ENCODE results near the gene ZG16B. TPM values are rescaled to one million over a fixed set of nuclear protein-coding genes. Genes with fewer than 3 reads are reported as not detected.

ZG16B gene
- total and polyA plus RNA-seq, 2 donors (not counting 1 experiment from before 2014, with no cell fraction given) = not detected

GRCh38 chr16:2858245-2859025, 28.3 kb downstream of the ZG16B start:
- DNase-seq (no peak), ATAC-seq (ENCODE audit: low read depth) (no peak)
- CTCF ChIA-PET = no interaction called here
- Histone ChIP-seq H3K36me3 (replicated peaks in 1 of 2; ENCODE audit: control extremely low read depth in 1 of 2, control insufficient read depth in 1 of 2, extremely low read depth in 1 of 2, insufficient read depth in 2 of 2, low read length in 1 of 2) (no peaks in the 10 kb centered on the region), H2AFZ (ENCODE audit: insufficient read depth, low read depth, low read length, poor library complexity, severe bottlenecking) (peak overlapping the region; percentile 62), H3K4me1 (ENCODE audit: control insufficient read depth in 2 of 2, insufficient read depth in 2 of 2, low read length in 2 of 2) (peaks cover 13 to 14% of the 10 kb centered on the region in 2 donors), H3K79me2 (ENCODE audit: control insufficient read depth, insufficient read depth, low read length) (no peaks in the 10 kb centered on the region), H4K20me1 (ENCODE audit: control insufficient read depth, insufficient read depth, low read length, poor library complexity, severe bottlenecking) (no peaks in the 10 kb centered on the region), H3K4me3 (ENCODE audit: control extremely low read depth in 1 of 5, extremely low read depth in 1 of 5, insufficient read depth in 1 of 5, low read depth in 2 of 5, low read length in 4 of 5) (no peak overlapping the region), H3K27me3 (replicated peaks in 1 of 4; ENCODE audit: control extremely low read depth in 1 of 4, control insufficient read depth in 3 of 4, insufficient read depth in 4 of 4, low read length in 3 of 4) (peaks cover 0 to 44% (median 14%) of the 10 kb centered on the region in 4 experiments), H3K9me3 (ENCODE audit: control extremely low read depth in 1 of 3, control insufficient read depth in 2 of 3, insufficient read depth in 1 of 3, low read length in 2 of 3) (peaks cover 0 to 43% (median 12%) of the 10 kb centered on the region in 3 donors), H3K9ac (ENCODE audit: low read length) (no peak overlapping the region), H3K4me2 (replicated peaks; ENCODE audit: low read depth, low read length, poor library complexity, severe bottlenecking) (peak overlapping the region; percentile 62), H3K27ac (ENCODE audit: low read length in 2 of 2) (no peak overlapping the region)
- H3K27me3 Mint-ChIP-seq = peaks cover 27% of the 10 kb centered on the region
- POLR2A ChIA-PET = no interaction called here
- WGBS (ENCODE audit: insufficient coverage) = 21% methylated on average over 22 of the region's 23 CpGs
- TF ChIP-seq EZH2 (IDR thresholded peaks at IDR 0.05; ENCODE audit: borderline replicate concordance, insufficient read depth, low read depth, low read length, poor library complexity, severe bottlenecking) = no peak
- TF ChIP-seq CTCF (IDR thresholded peaks at IDR 0.05) = no peak
- peaks cover 4% of the 10 kb centered on the region for H3K4me1 Mint-ChIP-seq
- H3K9me3 Mint-ChIP-seq (ENCODE audit: insufficient read depth) = peaks cover 6% of the 10 kb centered on the region
- intact Hi-C loops (cut with micrococcal nuclease) = no loop called here
- H3K27ac Mint-ChIP-seq = no peak overlapping the region
- no peak overlapping the region for H3K4me3 Mint-ChIP-seq

- peaks cover 0 to 30% (median 1%) of the 10 kb centered on the region in 3 donors for H3K9me3 ChIP-seq (ENCODE audit: control extremely low read depth in 1 of 3, control insufficient read depth in 2 of 3, insufficient read depth in 1 of 3, low read length in 2 of 3)
- no peak overlapping the region for H2AFZ ChIP-seq (ENCODE audit: insufficient read depth, low read depth, low read length, poor library complexity, severe bottlenecking)
- no peak overlapping the region for H3K4me3 ChIP-seq (ENCODE audit: control extremely low read depth in 1 of 5, extremely low read depth in 1 of 5, insufficient read depth in 1 of 5, low read depth in 2 of 5, low read length in 4 of 5)
- Mint-ChIP-seq H3K4me1 (peaks cover 4% of the 10 kb centered on the region), H3K9me3 (ENCODE audit: insufficient read depth) (no peaks in the 10 kb centered on the region), H3K27ac (no peak overlapping the region), H3K4me3 (no peak overlapping the region), H3K27me3 (peaks cover 22% of the 10 kb centered on the region)
- H3K9ac ChIP-seq (ENCODE audit: low read length) = no peak overlapping the region
- no peaks in the 10 kb centered on the region for H4K20me1 ChIP-seq (ENCODE audit: control insufficient read depth, insufficient read depth, low read length, poor library complexity, severe bottlenecking)
- H3K79me2 ChIP-seq (ENCODE audit: control insufficient read depth, insufficient read depth, low read length) = no peaks in the 10 kb centered on the region
- POLR2A ChIA-PET = no interaction called here
- ATAC-seq (ENCODE audit: low read depth) (no peak), DNase-seq (no peak)
- intact Hi-C loops (cut with micrococcal nuclease) = loop anchor here (10.0 kb wide), 1 partner anchor 85 kb away; the partner anchor contains the start of gene ELOB
- no peak overlapping the region for H3K27ac ChIP-seq (ENCODE audit: low read length in 2 of 2)
- CTCF ChIA-PET = no interaction called here
- no peak overlapping the region for H3K4me2 ChIP-seq (replicated peaks; ENCODE audit: low read depth, low read length, poor library complexity, severe bottlenecking)
- no peaks in the 10 kb centered on the region for H3K36me3 ChIP-seq (replicated peaks in 1 of 2; ENCODE audit: control extremely low read depth in 1 of 2, control insufficient read depth in 1 of 2, extremely low read depth in 1 of 2, insufficient read depth in 2 of 2, low read length in 1 of 2)
- TF ChIP-seq EZH2 (IDR thresholded peaks at IDR 0.05; ENCODE audit: borderline replicate concordance, insufficient read depth, low read depth, low read length, poor library complexity, severe bottlenecking) (no peak), CTCF (IDR thresholded peaks at IDR 0.05) (no peak)
- H3K4me1 ChIP-seq (ENCODE audit: control insufficient read depth in 2 of 2, insufficient read depth in 2 of 2, low read length in 2 of 2) = peaks cover 13 to 14% of the 10 kb centered on the region in 2 donors
- WGBS (ENCODE audit: insufficient coverage) = 63% methylated on average over 6 of the region's 10 CpGs
- H3K27me3 ChIP-seq (replicated peaks in 1 of 4; ENCODE audit: control extremely low read depth in 1 of 4, control insufficient read depth in 3 of 4, insufficient read depth in 4 of 4, low read length in 3 of 4) = peaks cover 0 to 38% (median 14%) of the 10 kb centered on the region in 4 experiments
Measured at GRCh38 chr16:2859686-2860265, 29.7 kb downstream of the ZG16B start.
